ENCODE measurements around the gene CDC20B.

CDC20B gene

GRCh38 chr5:55151923-55152842 is 20.8 kb downstream of the CDC20B start:
- in situ Hi-C loops (cut with HindIII; ENCODE audit: low pct_unique_long_range_greater_than_20kb, low sequenced_read_pairs): no loop called here
- no peak for DNase-seq (ENCODE audit: low read depth in 1 of 2, low spot score in 1 of 2)
- TF ChIP-seq JUND (IDR thresholded peaks at IDR 0.05; ENCODE audit: low read depth): no peak

DNA sequence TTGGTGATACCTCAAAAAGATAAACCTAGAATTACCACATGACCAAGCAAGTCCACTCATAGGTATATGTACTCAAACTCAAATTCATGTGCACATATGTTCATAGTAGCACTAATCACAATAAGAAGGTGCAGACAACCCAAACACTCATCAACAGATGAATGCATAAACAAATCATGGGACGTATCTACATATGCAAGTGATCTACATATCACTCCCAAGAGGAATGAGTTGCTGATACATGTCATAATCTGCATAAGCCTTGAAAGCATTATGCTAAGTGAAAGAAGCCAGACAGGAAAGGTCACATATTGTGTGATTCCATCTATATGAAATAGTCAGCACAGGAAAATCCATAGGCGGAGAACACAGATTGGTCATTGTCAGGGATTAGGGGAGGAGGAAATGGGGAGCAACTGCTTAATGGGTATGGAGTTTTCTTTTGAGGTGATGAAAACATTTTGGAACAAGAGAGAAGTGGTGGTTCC is 23.6 kb downstream of the CDC20B start:
- in situ Hi-C loops (cut with HindIII; ENCODE audit: low pct_unique_long_range_greater_than_20kb, low sequenced_read_pairs): loop anchor here (25.0 kb wide), 1 partner anchor 212 kb away; no protein-coding TSS in a partner anchor
- no peak for DNase-seq (ENCODE audit: low read depth in 1 of 2, low spot score in 1 of 2)
- TF ChIP-seq JUND (IDR thresholded peaks at IDR 0.05; ENCODE audit: low read depth): no peak

GRCh38 chr5:55146543-55147151 is 26.3 kb downstream of the CDC20B start:
- TF ChIP-seq JUND (IDR thresholded peaks at IDR 0.05; ENCODE audit: low read depth): no peak
- in situ Hi-C loops (cut with HindIII; ENCODE audit: low pct_unique_long_range_greater_than_20kb, low sequenced_read_pairs): loop anchor here (25.0 kb wide), 1 partner anchor 209 kb away; no protein-coding TSS in a partner anchor
- DNase-seq (ENCODE audit: low read depth in 1 of 2, low spot score in 1 of 2): peak; percentile 63 to 94

DNA sequence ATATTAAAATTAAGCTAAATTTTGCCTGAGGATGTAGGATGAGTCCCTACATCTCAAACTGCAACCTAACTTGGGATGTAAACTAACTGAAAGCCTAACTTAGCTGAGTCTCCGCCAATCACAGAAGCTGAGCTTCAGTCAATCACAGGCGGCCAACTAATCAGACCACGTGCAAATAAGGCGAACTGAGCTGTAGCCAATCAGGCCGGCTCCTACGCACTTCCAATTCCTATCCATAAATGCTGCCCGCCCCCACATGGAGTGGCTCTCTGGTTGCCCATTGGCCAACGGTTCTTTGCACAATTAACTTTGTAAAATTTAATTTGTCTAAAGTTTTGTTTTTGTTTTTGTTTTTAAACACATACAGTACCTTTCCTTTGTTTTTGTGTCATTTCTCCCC is 26.9 kb downstream of the CDC20B start:
- in situ Hi-C loops (cut with HindIII; ENCODE audit: low pct_unique_long_range_greater_than_20kb, low sequenced_read_pairs): loop anchor here (25.0 kb wide), 1 partner anchor 209 kb away; no protein-coding TSS in a partner anchor
- DNase-seq (ENCODE audit: low read depth in 1 of 2, low spot score in 1 of 2): peak in 1 of 2 experiments; percentile 59
- TF ChIP-seq JUND (IDR thresholded peaks at IDR 0.05; ENCODE audit: low read depth): no peak

- DNase-seq (ENCODE audit: low read depth in 1 of 2, low spot score in 1 of 2): no peak
- in situ Hi-C loops (cut with HindIII; ENCODE audit: low pct_unique_long_range_greater_than_20kb, low sequenced_read_pairs): loop anchor here (25.0 kb wide), 1 partner anchor 206 kb away; no protein-coding TSS in a partner anchor
- TF ChIP-seq JUND (IDR thresholded peaks at IDR 0.05; ENCODE audit: low read depth): no peak
Observed at GRCh38 chr5:55143624-55144023, 29.4 kb downstream of the CDC20B start.

DNA sequence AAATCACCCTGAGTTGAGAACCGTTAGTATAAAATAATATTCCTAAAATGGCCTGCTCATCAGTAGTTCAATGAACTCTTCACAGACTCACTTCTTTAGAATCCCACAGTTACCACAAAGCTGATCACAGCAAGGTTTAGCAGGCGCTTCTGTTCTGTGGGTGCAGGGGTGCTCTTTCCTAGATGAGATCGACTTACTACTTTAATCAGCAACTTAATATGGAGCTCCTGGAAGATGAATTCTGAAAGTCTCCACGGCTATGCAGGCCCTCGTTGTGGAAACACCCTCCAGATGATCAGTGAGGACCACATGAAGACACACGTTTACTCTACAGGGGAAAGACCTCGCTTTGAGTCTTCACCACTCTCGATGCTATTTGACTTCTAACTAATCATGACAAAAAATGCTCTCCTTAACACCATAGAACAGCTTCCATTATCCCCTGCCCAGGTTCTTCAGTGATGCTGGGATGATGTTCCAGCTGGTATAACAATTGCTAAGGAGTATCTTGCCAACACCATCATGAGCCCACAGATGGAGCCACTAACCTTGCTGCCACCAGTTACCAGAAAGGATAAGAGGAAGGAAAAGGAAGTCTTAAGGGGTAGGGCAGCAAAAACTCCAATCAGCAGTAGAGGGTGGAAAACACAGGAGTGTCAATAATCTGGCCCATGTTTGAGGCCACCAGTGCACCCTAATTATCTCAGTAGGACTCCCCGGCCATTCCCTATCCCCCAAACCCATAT is 30.9 kb downstream of the CDC20B start:
- in situ Hi-C loops (cut with HindIII; ENCODE audit: low pct_unique_long_range_greater_than_20kb, low sequenced_read_pairs): loop anchor here (25.0 kb wide), 1 partner anchor 205 kb away; no protein-coding TSS in a partner anchor
- no peak for TF ChIP-seq JUND (IDR thresholded peaks at IDR 0.05; ENCODE audit: low read depth)
- DNase-seq (ENCODE audit: low read depth in 1 of 2, low spot score in 1 of 2): no peak

DNA sequence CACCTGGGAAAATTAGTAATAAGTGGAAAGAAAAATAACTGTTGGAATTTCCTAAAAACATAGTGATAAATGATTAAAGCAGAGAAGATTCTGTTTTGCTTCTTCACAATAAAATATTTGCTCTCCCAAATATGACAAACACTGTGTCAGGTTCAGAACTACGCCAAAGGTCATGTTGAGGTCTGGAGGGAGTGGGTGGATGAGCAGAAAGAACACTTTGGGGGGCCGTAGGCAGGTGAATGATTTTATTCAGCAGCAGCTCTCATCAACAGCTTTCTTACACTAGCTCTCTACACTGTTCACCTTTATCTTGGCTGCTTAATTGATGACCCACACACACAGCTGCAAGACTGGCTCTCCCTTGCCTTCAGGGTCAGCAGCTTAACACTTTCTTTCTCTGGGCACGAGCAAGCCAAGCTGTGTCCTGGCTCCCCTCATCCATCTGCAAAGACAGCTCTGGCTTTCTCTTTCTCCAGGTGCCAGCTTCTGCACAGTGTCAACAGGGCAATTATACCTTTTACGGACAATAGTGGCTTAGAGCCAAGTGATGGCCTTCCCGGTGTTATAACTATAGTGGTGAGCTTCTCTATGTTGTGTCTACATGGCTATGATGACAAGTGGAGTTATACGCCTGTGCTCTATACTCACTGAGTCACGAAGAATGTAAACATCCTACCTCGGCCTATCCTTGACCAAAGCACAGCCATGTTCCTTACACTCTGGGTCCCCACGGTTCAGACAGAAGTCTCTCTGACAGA is 31.9 kb downstream of the CDC20B start:
- TF ChIP-seq JUND (IDR thresholded peaks at IDR 0.05; ENCODE audit: low read depth): no peak
- no peak for DNase-seq (ENCODE audit: low read depth in 1 of 2, low spot score in 1 of 2)
- in situ Hi-C loops (cut with HindIII; ENCODE audit: low pct_unique_long_range_greater_than_20kb, low sequenced_read_pairs): loop anchor here (25.0 kb wide), 1 partner anchor 204 kb away; no protein-coding TSS in a partner anchor

- TF ChIP-seq JUND (IDR thresholded peaks at IDR 0.05; ENCODE audit: low read depth): no peak
- in situ Hi-C loops (cut with HindIII; ENCODE audit: low pct_unique_long_range_greater_than_20kb, low sequenced_read_pairs): loop anchor here (25.0 kb wide), 1 partner anchor 199 kb away; no protein-coding TSS in a partner anchor
- no peak for DNase-seq (ENCODE audit: low read depth in 1 of 2, low spot score in 1 of 2)
Observed at GRCh38 chr5:55136521-55136920, 36.5 kb downstream of the CDC20B start.

DNA sequence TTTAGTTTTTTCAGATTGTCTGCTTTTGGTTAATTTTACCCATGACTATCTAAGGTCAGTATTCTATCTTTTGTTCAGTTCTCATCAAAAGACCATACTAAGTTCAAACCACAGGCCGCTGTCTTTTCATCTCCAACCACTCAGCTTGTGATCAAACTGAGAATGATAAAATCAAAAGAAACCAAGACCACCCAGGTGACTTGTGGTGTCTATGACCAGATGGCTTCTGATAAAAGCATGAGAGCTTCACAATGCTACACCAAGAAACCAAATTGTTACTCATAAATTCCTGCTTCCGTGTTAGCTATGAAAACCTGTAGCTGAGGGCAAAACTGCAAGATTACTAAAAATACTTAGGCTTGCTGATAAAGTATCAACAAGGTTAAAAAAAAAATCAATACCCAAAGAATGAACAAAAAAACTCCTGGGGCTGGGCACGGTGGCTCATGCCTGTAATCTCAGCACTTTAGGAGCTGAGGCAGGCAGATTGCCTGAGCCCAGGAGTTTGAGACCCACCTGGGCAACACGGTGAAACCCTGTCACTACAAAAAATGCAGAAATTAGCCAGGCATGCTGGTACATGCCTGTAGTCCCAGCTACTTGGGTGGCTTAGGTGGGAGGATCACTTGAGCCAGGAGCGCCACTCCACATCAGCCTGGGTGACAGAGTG is 38.8 kb downstream of the CDC20B start:
- DNase-seq (ENCODE audit: low read depth in 1 of 2, low spot score in 1 of 2): no peak
- TF ChIP-seq JUND (IDR thresholded peaks at IDR 0.05; ENCODE audit: low read depth): no peak
- in situ Hi-C loops (cut with HindIII; ENCODE audit: low pct_unique_long_range_greater_than_20kb, low sequenced_read_pairs): loop anchor here (25.0 kb wide), 1 partner anchor 197 kb away; no protein-coding TSS in a partner anchor

- DNase-seq (ENCODE audit: low read depth in 1 of 2, low spot score in 1 of 2): peak in 1 of 2 experiments; percentile 38
- in situ Hi-C loops (cut with HindIII; ENCODE audit: low pct_unique_long_range_greater_than_20kb, low sequenced_read_pairs): no loop called here
- TF ChIP-seq JUND (IDR thresholded peaks at IDR 0.05; ENCODE audit: low read depth): no peak
Observed at GRCh38 chr5:55123365-55123764, 49.6 kb downstream of the CDC20B start.

DNA sequence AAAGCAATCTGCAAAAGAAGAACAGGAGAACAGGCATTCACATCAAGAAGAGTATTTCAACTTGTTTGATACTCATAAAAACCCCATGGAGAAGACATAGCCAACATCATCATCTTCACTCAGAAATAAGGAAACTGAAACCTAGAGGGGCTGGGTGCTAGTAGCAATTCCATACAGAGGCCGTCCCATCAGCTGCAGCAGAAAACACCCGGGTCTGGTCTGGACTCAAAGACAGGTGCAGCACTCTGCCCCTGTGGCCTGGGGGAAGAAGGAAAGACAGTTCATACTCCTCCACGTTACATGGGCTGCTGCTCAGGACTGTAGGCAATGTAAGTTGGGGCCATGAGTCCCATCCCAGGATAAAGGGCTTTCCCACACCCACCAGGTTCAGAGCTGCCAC is 58.9 kb downstream of the CDC20B start:
- no peak for DNase-seq (ENCODE audit: low read depth in 1 of 2, low spot score in 1 of 2)
- in situ Hi-C loops (cut with HindIII; ENCODE audit: low pct_unique_long_range_greater_than_20kb, low sequenced_read_pairs): no loop called here
- TF ChIP-seq JUND (IDR thresholded peaks at IDR 0.05; ENCODE audit: low read depth): no peak
